ENCODE results near the gene P2RX1.

P2RX1 gene

DNA sequence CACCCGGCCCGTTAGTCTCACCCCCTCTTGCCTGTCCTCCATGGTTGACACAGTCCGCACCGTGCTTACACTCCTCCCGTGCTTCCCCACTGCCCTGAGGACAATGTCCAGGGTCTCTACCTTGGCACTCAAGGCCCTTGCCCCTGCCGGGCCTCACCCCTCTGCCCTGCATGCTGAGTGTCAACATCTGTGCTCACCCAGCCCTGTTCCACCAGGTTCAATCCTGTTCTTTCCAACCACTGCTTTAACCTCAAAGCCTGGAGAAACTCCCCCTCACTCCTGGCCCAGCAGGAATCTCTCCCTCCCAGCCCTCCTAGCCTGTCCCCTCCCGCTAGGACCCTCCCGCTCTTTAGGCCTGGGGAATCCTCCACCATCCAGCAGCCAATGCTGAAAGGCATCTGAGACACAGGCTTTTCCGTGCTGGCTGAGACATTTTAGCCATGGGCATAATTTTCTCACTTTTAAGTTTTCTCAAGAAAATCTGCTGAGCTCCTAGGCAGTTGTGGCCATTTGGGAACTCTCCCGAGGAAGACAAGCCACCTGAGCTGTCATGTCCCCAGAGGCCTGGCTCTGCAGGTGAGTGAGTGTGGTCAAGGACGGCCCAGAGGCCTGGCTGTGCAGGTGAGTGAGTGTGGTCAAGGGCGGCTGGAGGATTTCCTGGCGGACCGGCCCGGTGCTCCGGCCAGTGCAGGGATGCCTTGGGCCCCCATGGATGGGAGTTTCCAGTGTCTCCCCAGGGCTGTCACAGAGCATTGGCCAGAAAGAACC lies 10.8 kb upstream of the P2RX1 start:
- TF ChIP-seq GLIS3 (CRISPR knock-in tag; IDR thresholded peaks at IDR 0.05) (no peak), ISL1 (CRISPR knock-in tag; IDR thresholded peaks at IDR 0.05) (no peak), ZNF70 (CRISPR knock-in tag; IDR thresholded peaks at IDR 0.05) (no peak), CSDC2 (CRISPR knock-in tag; IDR thresholded peaks at IDR 0.05) (no peak), ARNTL (CRISPR knock-in tag; IDR thresholded peaks at IDR 0.05; ENCODE audit: borderline replicate concordance, low read depth) (no peak), ZNF8 (CRISPR knock-in tag; IDR thresholded peaks at IDR 0.05) (no peak), RARB (CRISPR knock-in tag; IDR thresholded peaks at IDR 0.05) (no peak), OSR1 (CRISPR knock-in tag; IDR thresholded peaks at IDR 0.05) (no peak)
- TF ChIP-seq, protein P1, sequence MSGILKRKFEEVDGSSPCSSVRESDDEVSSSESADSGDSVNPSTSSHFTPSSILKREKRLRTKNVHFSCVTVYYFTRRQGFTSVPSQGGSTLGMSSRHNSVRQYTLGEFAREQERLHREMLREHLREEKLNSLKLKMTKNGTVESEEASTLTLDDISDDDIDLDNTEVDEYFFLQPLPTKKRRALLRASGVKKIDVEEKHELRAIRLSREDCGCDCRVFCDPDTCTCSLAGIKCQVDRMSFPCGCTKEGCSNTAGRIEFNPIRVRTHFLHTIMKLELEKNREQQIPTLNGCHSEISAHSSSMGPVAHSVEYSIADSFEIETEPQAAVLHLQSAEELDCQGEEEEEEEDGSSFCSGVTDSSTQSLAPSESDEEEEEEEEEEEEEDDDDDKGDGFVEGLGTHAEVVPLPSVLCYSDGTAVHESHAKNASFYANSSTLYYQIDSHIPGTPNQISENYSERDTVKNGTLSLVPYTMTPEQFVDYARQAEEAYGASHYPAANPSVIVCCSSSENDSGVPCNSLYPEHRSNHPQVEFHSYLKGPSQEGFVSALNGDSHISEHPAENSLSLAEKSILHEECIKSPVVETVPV (CRISPR knock-in tag; IDR thresholded peaks at IDR 0.05), result no peak
- TF ChIP-seq, protein P2, sequence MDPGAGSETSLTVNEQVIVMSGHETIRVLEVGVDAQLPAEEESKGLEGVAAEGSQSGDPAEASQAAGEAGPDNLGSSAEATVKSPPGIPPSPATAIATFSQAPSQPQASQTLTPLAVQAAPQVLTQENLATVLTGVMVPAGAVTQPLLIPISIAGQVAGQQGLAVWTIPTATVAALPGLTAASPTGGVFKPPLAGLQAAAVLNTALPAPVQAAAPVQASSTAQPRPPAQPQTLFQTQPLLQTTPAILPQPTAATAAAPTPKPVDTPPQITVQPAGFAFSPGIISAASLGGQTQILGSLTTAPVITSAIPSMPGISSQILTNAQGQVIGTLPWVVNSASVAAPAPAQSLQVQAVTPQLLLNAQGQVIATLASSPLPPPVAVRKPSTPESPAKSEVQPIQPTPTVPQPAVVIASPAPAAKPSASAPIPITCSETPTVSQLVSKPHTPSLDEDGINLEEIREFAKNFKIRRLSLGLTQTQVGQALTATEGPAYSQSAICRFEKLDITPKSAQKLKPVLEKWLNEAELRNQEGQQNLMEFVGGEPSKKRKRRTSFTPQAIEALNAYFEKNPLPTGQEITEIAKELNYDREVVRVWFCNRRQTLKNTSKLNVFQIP (CRISPR knock-in tag; IDR thresholded peaks at IDR 0.05; ENCODE audit: borderline replicate concordance, low read depth), result no peak
- no peak for ATAC-seq

DNA sequence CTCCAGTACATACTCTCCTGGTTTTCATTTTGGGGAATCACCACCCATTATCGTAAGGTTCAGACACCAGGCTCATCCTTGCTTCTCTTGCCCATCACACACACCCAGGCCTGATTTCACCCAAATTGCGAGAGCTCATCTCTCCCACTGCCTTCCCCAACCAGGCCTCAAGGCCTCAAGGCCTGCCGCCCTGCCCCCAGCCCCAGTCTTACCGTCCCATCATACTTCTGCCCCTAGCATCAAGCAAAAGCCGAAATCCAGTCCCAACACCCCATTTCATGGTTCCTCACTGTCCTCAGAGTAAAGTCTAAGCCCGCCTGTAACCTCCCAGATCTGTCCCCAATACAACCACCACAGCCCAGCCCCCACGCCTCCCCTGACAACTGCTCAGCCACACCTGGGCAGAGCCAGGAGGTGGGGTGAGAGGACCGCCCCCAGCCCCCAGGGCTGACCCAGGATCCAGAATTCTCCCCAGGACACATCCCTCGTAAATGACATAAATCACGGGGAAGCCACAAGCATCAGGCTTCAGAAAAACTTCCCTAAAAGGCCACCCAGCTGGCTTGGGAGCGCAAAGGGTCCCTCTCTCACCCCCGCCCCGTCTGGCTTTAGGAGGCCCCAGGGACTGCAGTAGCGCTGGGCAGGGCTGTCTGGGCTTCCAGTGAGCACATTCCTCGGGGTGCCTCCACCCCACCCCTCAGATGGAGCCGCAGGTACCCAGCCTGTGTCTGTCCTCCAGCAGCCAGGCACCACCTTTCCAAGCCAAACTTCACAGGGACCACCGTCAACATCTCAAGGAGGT lies 9.6 kb upstream of the P2RX1 start:
- no peak for ATAC-seq
- no peak for TF ChIP-seq GLIS3 (CRISPR knock-in tag; IDR thresholded peaks at IDR 0.05)
- TF ChIP-seq, protein P3, sequence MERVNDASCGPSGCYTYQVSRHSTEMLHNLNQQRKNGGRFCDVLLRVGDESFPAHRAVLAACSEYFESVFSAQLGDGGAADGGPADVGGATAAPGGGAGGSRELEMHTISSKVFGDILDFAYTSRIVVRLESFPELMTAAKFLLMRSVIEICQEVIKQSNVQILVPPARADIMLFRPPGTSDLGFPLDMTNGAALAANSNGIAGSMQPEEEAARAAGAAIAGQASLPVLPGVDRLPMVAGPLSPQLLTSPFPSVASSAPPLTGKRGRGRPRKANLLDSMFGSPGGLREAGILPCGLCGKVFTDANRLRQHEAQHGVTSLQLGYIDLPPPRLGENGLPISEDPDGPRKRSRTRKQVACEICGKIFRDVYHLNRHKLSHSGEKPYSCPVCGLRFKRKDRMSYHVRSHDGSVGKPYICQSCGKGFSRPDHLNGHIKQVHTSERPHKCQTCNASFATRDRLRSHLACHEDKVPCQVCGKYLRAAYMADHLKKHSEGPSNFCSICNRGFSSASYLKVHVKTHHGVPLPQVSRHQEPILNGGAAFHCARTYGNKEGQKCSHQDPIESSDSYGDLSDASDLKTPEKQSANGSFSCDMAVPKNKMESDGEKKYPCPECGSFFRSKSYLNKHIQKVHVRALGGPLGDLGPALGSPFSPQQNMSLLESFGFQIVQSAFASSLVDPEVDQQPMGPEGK (CRISPR knock-in tag; IDR thresholded peaks at IDR 0.05; ENCODE audit: borderline replicate concordance), result no peak
- TF ChIP-seq RARB (CRISPR knock-in tag; IDR thresholded peaks at IDR 0.05), result no peak
- TF ChIP-seq, protein P1 (CRISPR knock-in tag; IDR thresholded peaks at IDR 0.05), result no peak
- TF ChIP-seq ISL1 (CRISPR knock-in tag; IDR thresholded peaks at IDR 0.05), result no peak
- TF ChIP-seq ARNTL (CRISPR knock-in tag; IDR thresholded peaks at IDR 0.05; ENCODE audit: borderline replicate concordance, low read depth), result no peak
- TF ChIP-seq, protein P4, sequence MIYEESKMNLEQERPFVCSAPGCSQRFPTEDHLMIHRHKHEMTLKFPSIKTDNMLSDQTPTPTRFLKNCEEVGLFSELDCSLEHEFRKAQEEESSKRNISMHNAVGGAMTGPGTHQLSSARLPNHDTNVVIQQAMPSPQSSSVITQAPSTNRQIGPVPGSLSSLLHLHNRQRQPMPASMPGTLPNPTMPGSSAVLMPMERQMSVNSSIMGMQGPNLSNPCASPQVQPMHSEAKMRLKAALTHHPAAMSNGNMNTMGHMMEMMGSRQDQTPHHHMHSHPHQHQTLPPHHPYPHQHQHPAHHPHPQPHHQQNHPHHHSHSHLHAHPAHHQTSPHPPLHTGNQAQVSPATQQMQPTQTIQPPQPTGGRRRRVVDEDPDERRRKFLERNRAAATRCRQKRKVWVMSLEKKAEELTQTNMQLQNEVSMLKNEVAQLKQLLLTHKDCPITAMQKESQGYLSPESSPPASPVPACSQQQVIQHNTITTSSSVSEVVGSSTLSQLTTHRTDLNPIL (CRISPR knock-in tag; IDR thresholded peaks at IDR 0.05; ENCODE audit: low read depth), result no peak
- no peak for TF ChIP-seq PPARA (CRISPR knock-in tag; IDR thresholded peaks at IDR 0.05; ENCODE audit: borderline replicate concordance)

DNA sequence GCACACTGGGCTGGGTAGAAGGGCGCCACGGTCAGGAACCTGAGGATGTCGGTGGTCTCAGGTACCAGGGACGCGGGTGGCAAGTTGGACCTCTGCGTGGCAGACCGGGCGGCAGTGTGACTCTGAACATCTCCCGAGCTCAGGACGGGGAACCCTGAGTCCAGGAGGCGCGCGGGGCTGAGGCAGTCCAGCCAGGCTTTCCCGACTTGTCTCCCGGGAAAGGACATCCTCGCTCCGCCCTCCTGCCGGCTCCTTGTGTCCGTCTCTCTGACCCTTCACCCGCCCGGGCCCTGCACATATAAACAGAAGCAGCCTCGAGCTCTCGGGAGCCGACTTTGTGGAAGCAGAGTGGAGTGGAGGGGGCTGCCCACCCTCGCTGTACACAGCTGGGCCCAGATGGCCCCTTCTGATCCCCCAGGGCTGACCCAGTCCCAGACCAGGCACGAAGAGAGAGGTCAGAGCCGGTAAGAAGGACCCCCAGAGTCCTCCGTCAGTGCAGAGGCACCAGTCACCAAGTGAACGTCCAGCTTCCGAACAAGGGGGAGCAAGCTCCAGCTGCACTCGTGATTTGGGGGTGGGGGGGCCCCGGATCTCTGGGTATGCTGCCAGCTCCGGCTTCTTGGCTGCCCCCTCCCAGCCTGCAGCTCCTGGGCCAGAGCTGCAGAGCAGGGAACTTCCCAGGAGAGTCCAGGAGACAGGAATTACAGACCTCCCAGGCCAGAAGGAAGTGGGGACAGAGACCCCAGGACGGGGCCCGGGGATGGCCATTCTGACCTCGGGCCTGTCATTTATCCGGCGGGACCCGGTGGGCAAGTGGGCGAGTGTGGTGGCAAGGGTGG lies 8.5 kb upstream of the P2RX1 start:
- no peak for ATAC-seq
- TF ChIP-seq SNAI2 (CRISPR knock-in tag; IDR thresholded peaks at IDR 0.05) (no peak), ZFP30 (CRISPR knock-in tag; IDR thresholded peaks at IDR 0.05) (no peak), RARB (CRISPR knock-in tag; IDR thresholded peaks at IDR 0.05) (no peak), ZC3H10 (CRISPR knock-in tag; IDR thresholded peaks at IDR 0.05) (no peak), ZFP3 (CRISPR knock-in tag; IDR thresholded peaks at IDR 0.05) (no peak), TOX (CRISPR knock-in tag; IDR thresholded peaks at IDR 0.05; ENCODE audit: borderline replicate concordance) (no peak), ZNF8 (CRISPR knock-in tag; IDR thresholded peaks at IDR 0.05) (no peak), OSR1 (CRISPR knock-in tag; IDR thresholded peaks at IDR 0.05) (no peak), PPARA (CRISPR knock-in tag; IDR thresholded peaks at IDR 0.05; ENCODE audit: borderline replicate concordance) (no peak), ISL1 (CRISPR knock-in tag; IDR thresholded peaks at IDR 0.05) (no peak), ZNF565 (CRISPR knock-in tag; conservative IDR thresholded peaks at IDR 0.05; ENCODE audit: low read depth) (no peak), ESRRG (CRISPR knock-in tag; IDR thresholded peaks at IDR 0.05) (no peak)
- TF ChIP-seq, protein P1 (CRISPR knock-in tag; IDR thresholded peaks at IDR 0.05), result no peak
- TF ChIP-seq, protein P5, sequence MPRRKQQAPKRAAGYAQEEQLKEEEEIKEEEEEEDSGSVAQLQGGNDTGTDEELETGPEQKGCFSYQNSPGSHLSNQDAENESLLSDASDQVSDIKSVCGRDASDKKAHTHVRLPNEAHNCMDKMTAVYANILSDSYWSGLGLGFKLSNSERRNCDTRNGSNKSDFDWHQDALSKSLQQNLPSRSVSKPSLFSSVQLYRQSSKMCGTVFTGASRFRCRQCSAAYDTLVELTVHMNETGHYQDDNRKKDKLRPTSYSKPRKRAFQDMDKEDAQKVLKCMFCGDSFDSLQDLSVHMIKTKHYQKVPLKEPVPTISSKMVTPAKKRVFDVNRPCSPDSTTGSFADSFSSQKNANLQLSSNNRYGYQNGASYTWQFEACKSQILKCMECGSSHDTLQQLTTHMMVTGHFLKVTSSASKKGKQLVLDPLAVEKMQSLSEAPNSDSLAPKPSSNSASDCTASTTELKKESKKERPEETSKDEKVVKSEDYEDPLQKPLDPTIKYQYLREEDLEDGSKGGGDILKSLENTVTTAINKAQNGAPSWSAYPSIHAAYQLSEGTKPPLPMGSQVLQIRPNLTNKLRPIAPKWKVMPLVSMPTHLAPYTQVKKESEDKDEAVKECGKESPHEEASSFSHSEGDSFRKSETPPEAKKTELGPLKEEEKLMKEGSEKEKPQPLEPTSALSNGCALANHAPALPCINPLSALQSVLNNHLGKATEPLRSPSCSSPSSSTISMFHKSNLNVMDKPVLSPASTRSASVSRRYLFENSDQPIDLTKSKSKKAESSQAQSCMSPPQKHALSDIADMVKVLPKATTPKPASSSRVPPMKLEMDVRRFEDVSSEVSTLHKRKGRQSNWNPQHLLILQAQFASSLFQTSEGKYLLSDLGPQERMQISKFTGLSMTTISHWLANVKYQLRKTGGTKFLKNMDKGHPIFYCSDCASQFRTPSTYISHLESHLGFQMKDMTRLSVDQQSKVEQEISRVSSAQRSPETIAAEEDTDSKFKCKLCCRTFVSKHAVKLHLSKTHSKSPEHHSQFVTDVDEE (CRISPR knock-in tag; IDR thresholded peaks at IDR 0.05), result no peak

Data from SK-N-SH treated with all-trans-retinoic acid at 6 μM for 48 hours (cell line).